K562 (cell line): ENCODE data around the gene IQSEC3. TPM values are rescaled to one million over a fixed set of nuclear protein-coding genes. Genes with fewer than 3 reads are reported as not detected.

ENCODE experiments used
- ATAC-seq: fragments of 200-7000 bp; cut with Tn5 transposase; 3 replicates; pipeline ENCODE4 v1.9.1; 2020; ENCODE audit warnings: moderate library complexity
- BruUV-seq: library from RNA; stranded (reverse); fragments of 400-500 nt; replicated peaks from 2 replicates; lab custom pipeline; 2021; lab: Mats Ljungman, UMichigan
- CTCF ChIA-PET: fragments of 300-600 bp; formaldehyde crosslinking; extraction: SDS; loops from one replicate; lab custom pipeline; 2021; ENCODE audit warnings: low intra/inter-chr PET ratio; lab: Yijun Ruan, JAX
- POLR2A ChIA-PET: fragments of 300-600, 350-650 bp; sonication (Branson Sonifier 250); formaldehyde crosslinking; extraction: SDS; loops from one replicate; lab custom pipeline; 2021; ENCODE audit warnings: antibody characterized with exemption, inconsistent platforms; lab: Yijun Ruan, JAX
- DNase-seq, 4 experiments: peaks; one replicate each; pipeline versions ENCODE4 v3.0.0 to v3.0.0-alpha.2; 2011 to 2018; ENCODE audit warnings: low spot score in 3 of 4, mixed read lengths in 3 of 4; ENCODE audit errors: extremely low read depth in 1 of 4
- FAIRE-seq: peaks from 2 replicates; lab custom pipeline; 2011; peaks lifted over from hg19 to GRCh38; lab: Jason Lieb, UNC
- H2AFZ ChIP-seq: 2 replicates; pipeline ENCODE4 v1.6.0; 2011; ENCODE audit warnings: low read depth, low read length, control low read depth, inconsistent platforms
- H3K27ac ChIP-seq: fragments of 200-600 bp; 3 replicates; pipeline ENCODE4 v1.8.0; 2011; ENCODE audit warnings: low read depth, mild to moderate bottlenecking, control low read depth, inconsistent platforms, low read length, moderate library complexity, mixed read lengths; ENCODE audit errors: extremely low read depth
- H3K27me3 ChIP-seq, 2 experiments: fragments of 300-600 bp in 1 of 2; 2 replicates in 1 of 2; 3 replicates in 1 of 2; pipeline versions ENCODE4 v1.6.0 to v1.8.0; 2011; ENCODE audit warnings: inconsistent platforms in 2 of 2, low read length in 2 of 2, mild to moderate bottlenecking in 1 of 2, mixed read lengths in 1 of 2, moderate library complexity in 1 of 2; ENCODE audit not compliant: control insufficient read depth in 2 of 2, insufficient read depth in 2 of 2
- H3K36me3 ChIP-seq: fragments of 300-600 bp; 3 replicates; pipeline ENCODE4 v1.8.0; 2011; ENCODE audit warnings: mild to moderate bottlenecking, low read length, inconsistent platforms; ENCODE audit not compliant: control insufficient read depth, insufficient read depth
- H3K4me1 ChIP-seq, 2 experiments: fragments of 200-600 bp in 1 of 2; replicated peaks in 1 of 2; 2 replicates in 1 of 2; 3 replicates in 1 of 2; pipeline versions ENCODE4 v1.5.1 to v1.8.0; 2011; ENCODE audit warnings: inconsistent platforms in 2 of 2, low read length in 2 of 2, mild to moderate bottlenecking in 1 of 2, mixed read lengths in 1 of 2, moderate library complexity in 1 of 2; ENCODE audit not compliant: control insufficient read depth in 2 of 2, insufficient read depth in 2 of 2
- H3K4me2 ChIP-seq: 2 replicates; pipeline ENCODE4 v1.6.1; 2011; ENCODE audit warnings: low read length, control low read depth, inconsistent platforms, mixed read lengths; ENCODE audit not compliant: insufficient read depth
- H3K4me3 ChIP-seq: fragments of 200-600 bp; sonication (generic), shearing (Covaris generic); 2 replicates; pipeline ENCODE4 v1.5.1; 2016; ENCODE audit warnings: control low read depth, inconsistent platforms
- H3K79me2 ChIP-seq: fragments of 200-600 bp; 3 replicates; pipeline ENCODE4 v1.8.0; 2011; ENCODE audit warnings: low read length, inconsistent platforms; ENCODE audit not compliant: control insufficient read depth, insufficient read depth
- H3K9ac ChIP-seq, 2 experiments: 2 replicates each; pipeline versions ENCODE4 v1.6.0 to v1.6.1; 2011; ENCODE audit warnings: low read depth in 2 of 2, low read length in 2 of 2, control low read depth in 1 of 2, inconsistent platforms in 1 of 2, mild to moderate bottlenecking in 1 of 2, mixed read lengths in 1 of 2; ENCODE audit not compliant: insufficient read depth in 1 of 2
- H3K9me1 ChIP-seq: one replicate; pipeline ENCODE4 v1.6.0; 2011; ENCODE audit warnings: inconsistent platforms, mild to moderate bottlenecking, low read length, moderate library complexity; ENCODE audit not compliant: control insufficient read depth, insufficient read depth
- H3K9me3 ChIP-seq: replicated peaks from 2 replicates; pipeline ENCODE4 v1.5.1; 2011; ENCODE audit warnings: low read depth, low read length, inconsistent platforms; ENCODE audit not compliant: control insufficient read depth, insufficient read depth
- H4K20me1 ChIP-seq: replicated peaks from 2 replicates; pipeline ENCODE4 v1.6.1; 2011; ENCODE audit warnings: low read length, inconsistent platforms, mixed read lengths; ENCODE audit not compliant: control insufficient read depth, insufficient read depth
- BDP1 ChIP-seq: IDR thresholded peaks from 3 replicates; pipeline ENCODE4 v1.6.1; 2011; ENCODE audit not compliant: insufficient read length, insufficient read depth
- CBX1 ChIP-seq: sonication (generic); IDR thresholded peaks from 2 replicates; pipeline ENCODE4 v1.6.1; 2016; ENCODE audit warnings: antibody characterized with exemption, low read depth, mild to moderate bottlenecking
- DEAF1 ChIP-seq: fragments of 450-650 bp; formaldehyde crosslinking; IDR thresholded peaks from 2 replicates; pipeline ENCODE4 v1.4.0; 2020; ENCODE audit warnings: mild to moderate bottlenecking, moderate library complexity
- ETV5 ChIP-seq: sonication (generic); formaldehyde crosslinking; IDR thresholded peaks from 2 replicates; pipeline ENCODE4 v1.4.0; 2020; ENCODE audit warnings: low read depth, mild to moderate bottlenecking, missing genetic modification reagents
- FOXM1 ChIP-seq, 2 experiments: fragments of 450-650 bp in 1 of 2; sonication (generic) in 1 of 2; formaldehyde crosslinking in 1 of 2; IDR thresholded peaks; 2 replicates each; pipeline versions ENCODE4 v1.6.1 to v1.9.0; 2017 to 2022; ENCODE audit warnings: low read depth in 2 of 2, mild to moderate bottlenecking in 2 of 2, missing genetic modification reagents in 1 of 2, moderate library complexity in 1 of 2
- HDAC6 ChIP-seq: IDR thresholded peaks from 2 replicates; pipeline ENCODE4 v1.6.1; 2012; ENCODE audit warnings: low read depth, mild to moderate bottlenecking, control low read depth, inconsistent platforms, low read length, moderate library complexity
- ID3 ChIP-seq, 2 experiments: fragments of 250-450 bp in 1 of 2; fragments of 450-650 bp in 1 of 2; sonication (Bioruptor Pico) in 1 of 2; IDR thresholded peaks; 2 replicates each; pipeline versions ENCODE4 v1.6.1 to v1.8.0; 2016 to 2021; ENCODE audit warnings: mild to moderate bottlenecking in 2 of 2, moderate library complexity in 2 of 2, missing compliant biosample characterization in 1 of 2, missing genetic modification characterization in 1 of 2
- KLF13 ChIP-seq: fragments of 450-650 bp; IDR thresholded peaks from 2 replicates; pipeline ENCODE4 v1.6.1; 2016; ENCODE audit warnings: missing genetic modification characterization, low read depth, mild to moderate bottlenecking, missing compliant biosample characterization, moderate library complexity, borderline replicate concordance
- L3MBTL2 ChIP-seq: fragments of 450-650 bp; IDR thresholded peaks from 2 replicates; pipeline ENCODE4 v1.6.1; 2016; ENCODE audit warnings: mild to moderate bottlenecking, moderate library complexity
- PCBP2 ChIP-seq: fragments of 200-400 bp; formaldehyde crosslinking; IDR thresholded peaks from 2 replicates; pipeline ENCODE4 v1.6.1; 2018; ENCODE audit warnings: low read length, low read depth, mild to moderate bottlenecking, moderate library complexity; ENCODE audit not compliant: poor library complexity, severe bottlenecking
- RBM39 ChIP-seq: fragments of 200-400 bp; formaldehyde crosslinking; optimal IDR thresholded peaks from 2 replicates; pipeline ENCODE3; 2018; ENCODE audit warnings: low read depth, low read length
- RFX1 ChIP-seq: fragments of 450-650 bp; IDR thresholded peaks from 2 replicates; pipeline ENCODE4 v1.6.1; 2016; ENCODE audit warnings: mild to moderate bottlenecking, moderate library complexity
- ZNF217 ChIP-seq: sonication (generic); formaldehyde crosslinking; IDR thresholded peaks from 2 replicates; pipeline ENCODE4 v1.8.0; 2022; ENCODE audit warnings: mild to moderate bottlenecking, missing genetic modification reagents
- ZSCAN32 ChIP-seq: fragments of 450-650 bp; formaldehyde crosslinking; IDR thresholded peaks from 2 replicates; pipeline ENCODE4 v1.4.0; 2020; ENCODE audit warnings: mild to moderate bottlenecking, moderate library complexity
- WGBS: fragments of 100-300 bp; shearing (Covaris generic); methylation state at CpG from one replicate; pipeline ENCODE4 v1.1.6; 2016; ENCODE audit warnings: low coverage, mixed read lengths; ENCODE audit not compliant: insufficient coverage; ENCODE audit errors: missing lambda C conversion rate; 5-methylcytosine and 5-hydroxymethylcytosine counted together
- in situ Hi-C: fragments of 300-500 bp; cut with MboI; formaldehyde crosslinking; loops from 4 replicates; pipeline ENCODE4 v1.15.0; 2018; ENCODE audit warnings: inconsistent platforms, mixed read lengths
- intact Hi-C: fragments of 100-400 bp; cut with micrococcal nuclease; formaldehyde crosslinking; loops from 2 replicates; pipeline ENCODE4 v1.14.2; 2022
- polyA plus RNA-seq, 8 experiments: library from polyadenylated mRNA; depleted of rRNA in 4 of 8; stranded (reverse) in 5 of 8; unstranded in 3 of 8; fragments of >200 nt; fragmentation: Nextera tagmentation in 2 of 8; fragmentation: Illumina TruSeq in 1 of 8; extraction: Ambion mirVana in 2 of 8; extraction: Trizol in 1 of 8; gene quantifications; 2 replicates each; pipeline versions ENCODE4 v1.2.1 to v1.2.3, GENCODE V29; 2011 to 2014; ENCODE audit warnings: inconsistent platforms in 1 of 8, missing spikeins in 1 of 8
- total RNA-seq, 7 experiments: library from RNA; depleted of rRNA in 6 of 7; stranded (reverse); fragments of >200 nt in 6 of 7; fragmentation: Illumina TruSeq in 2 of 7; extraction: Trizol in 2 of 7; gene quantifications; 2 replicates each; pipeline versions ENCODE4 v1.2.1 to v1.2.3, GENCODE V29; 2011 to 2021; ENCODE audit warnings: low replicate concordance in 1 of 7

IQSEC3 gene
- total and polyA plus RNA-seq, 9 of the 15 experiments (the other 6 are each of a cell fraction or from before 2014, with no cell fraction given) = under 0.01 to 0.25 (median 0.08) TPM; not detected in 3

GRCh38 chr12:174596-174995 lies 108.0 kb downstream of the IQSEC3 start:
- no peak for FAIRE-seq

GRCh38 chr12:175250-175649 lies 108.7 kb downstream of the IQSEC3 start:
- no peak overlapping the region for H3K4me3 ChIP-seq
- POLR2A ChIA-PET = no interaction called here
- CTCF ChIA-PET = no interaction called here
- BruUV-seq = no TSS peak
- H3K27me3 ChIP-seq = peaks cover 2 to 76% of the 10 kb centered on the region in 2 experiments; a peak in 3 of 5 replicates
- in situ Hi-C loops (no loop called here), intact Hi-C loops (no loop called here)
- no peaks in the 10 kb centered on the region for H3K36me3 ChIP-seq
- H3K9ac ChIP-seq = no peak overlapping the region
- H4K20me1 ChIP-seq = no peaks in the 10 kb centered on the region
- no peaks in the 10 kb centered on the region for H3K79me2 ChIP-seq
- FAIRE-seq (no peak), ATAC-seq (no peak), DNase-seq (no peak)
- no peaks in the 10 kb centered on the region for H3K9me1 ChIP-seq
- no peak overlapping the region for H2AFZ ChIP-seq
- H3K4me2 ChIP-seq = no peak overlapping the region
- H3K9me3 ChIP-seq = no peaks in the 10 kb centered on the region
- H3K27ac ChIP-seq = no peak overlapping the region
- H3K4me1 ChIP-seq = peaks cover 0 to 32% of the 10 kb centered on the region in 2 experiments; a peak in 3 of 5 replicates
- WGBS = 3% methylated on average over 7 of the region's 10 CpGs
- TF ChIP-seq BDP1 (no peak), PCBP2 (no peak), KLF13 (tag) (no peak), FOXM1 (IDR thresholded peaks at IDR 0.05; ENCODE audit: low read depth) (no peak), FOXM1 (CRISPR knock-in tag; IDR thresholded peaks at IDR 0.05; ENCODE audit: low read depth) (no peak), ZNF217 (no peak), ZSCAN32 (CRISPR knock-in tag) (no peak), DEAF1 (CRISPR knock-in tag) (no peak), CBX1 (no peak), RFX1 (no peak)
- TF ChIP-seq, all 486 proteins: peak for 0

More at GRCh38 chr12:174596-174995, 108.0 kb downstream of the IQSEC3 start:
- DNase-seq (no peak), ATAC-seq (no peak)
- WGBS = 5% methylated on average over 7 of the region's 23 CpGs
- H3K79me2 ChIP-seq = no peaks in the 10 kb centered on the region
- POLR2A ChIA-PET = no interaction called here
- no peak overlapping the region for H3K4me2 ChIP-seq
- intact Hi-C loops = no loop called here
- no peak overlapping the region for H3K27ac ChIP-seq
- in situ Hi-C loops = no loop called here
- H4K20me1 ChIP-seq = no peaks in the 10 kb centered on the region
- CTCF ChIA-PET = no interaction called here
- no peak overlapping the region for H2AFZ ChIP-seq
- peaks cover 0 to 32% of the 10 kb centered on the region in 2 experiments; a peak in 3 of 5 replicates for H3K4me1 ChIP-seq
- H3K9me1 ChIP-seq = no peaks in the 10 kb centered on the region
- no peak overlapping the region for H3K4me3 ChIP-seq
- H3K9ac ChIP-seq = no peak overlapping the region
- H3K9me3 ChIP-seq = no peaks in the 10 kb centered on the region
- H3K36me3 ChIP-seq = no peaks in the 10 kb centered on the region
- BruUV-seq = no TSS peak
- H3K27me3 ChIP-seq = peaks cover 2 to 78% of the 10 kb centered on the region in 2 experiments; a peak in 3 of 5 replicates
- no peak for TF ChIP-seq ID3 (CRISPR knock-in tag; IDR thresholded peaks at IDR 0.05)
- no peak for TF ChIP-seq ID3 (tag; IDR thresholded peaks at IDR 0.05)
- TF ChIP-seq HDAC6 = no peak
- no peak for TF ChIP-seq L3MBTL2
- TF ChIP-seq ETV5 (CRISPR knock-in tag) = no peak
- no peak for TF ChIP-seq RBM39
